Measurements from ENCODE around the gene PARP4.

DNA sequence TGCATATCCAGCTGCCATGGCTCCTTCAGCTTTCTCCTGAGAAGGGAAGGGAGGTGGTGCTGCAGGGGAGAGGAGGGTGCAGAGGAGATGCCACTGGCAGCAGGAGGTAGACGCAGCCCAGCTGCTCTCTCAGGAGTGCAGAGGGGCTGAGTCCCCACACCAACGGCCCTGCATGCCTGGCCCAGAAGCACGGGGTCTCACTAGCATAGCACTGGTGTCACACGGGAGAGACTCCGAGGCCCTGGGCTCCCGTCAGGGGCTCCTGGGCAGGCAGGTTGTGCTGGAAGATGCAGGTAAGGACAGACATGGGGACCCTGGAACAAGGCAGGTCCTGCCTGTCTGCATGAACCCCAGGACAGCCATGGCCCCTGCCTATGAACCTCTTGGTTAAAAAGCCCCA, 123.1 kb downstream of the PARP4 start:
- TF ChIP-seq CTCF (conservative IDR thresholded peaks at IDR 0.05; ENCODE audit: low read length) (no peak), EZH2phosphoT487 (IDR thresholded peaks at IDR 0.05; ENCODE audit: borderline replicate concordance) (no peak)

Data from Loucy (cell line).